GM12878 (cell line): Measurements from ENCODE around the gene DNAJC6. TPM values are rescaled to one million over a fixed set of nuclear protein-coding genes. Genes with fewer than 3 reads are reported as not detected.

Experiments used
- ATAC-seq: fragments of 200-7000 bp; cut with Tn5 transposase; 3 replicates; pipeline ENCODE4 v1.9.1; 2020; ENCODE audit warnings: mild to moderate bottlenecking, moderate library complexity
- BruUV-seq: library from RNA; stranded (reverse); fragments of 400-500 nt; replicated peaks from 2 replicates; lab custom pipeline; 2021; lab: Mats Ljungman, UMichigan
- CTCF ChIA-PET: fragments of 300-600 bp; sonication (Branson Sonifier 250); formaldehyde crosslinking; extraction: SDS; loops from one replicate; lab custom pipeline; 2021; ENCODE audit warnings: inconsistent platforms; lab: Yijun Ruan, JAX
- POLR2A ChIA-PET: fragments of 350-600 bp; formaldehyde crosslinking; extraction: SDS; loops from one replicate; lab custom pipeline; 2021; ENCODE audit warnings: inconsistent platforms; lab: Charles Lee
- RAD21 ChIA-PET: fragments of 300-600 bp; sonication (Branson Sonifier 250); formaldehyde crosslinking; loops from one replicate; lab custom pipeline; 2023; ENCODE audit warnings: antibody characterized with exemption; ENCODE audit not compliant: unreplicated experiment; lab: Charles Lee
- SMC1A ChIA-PET: fragments of 300-600 bp; sonication (Branson Sonifier 250); formaldehyde crosslinking; loops from one replicate; lab custom pipeline; 2023; ENCODE audit not compliant: unreplicated experiment, uncharacterized antibody; lab: Charles Lee
- DNase-seq: peaks from one replicate; pipeline ENCODE4 v3.0.0-alpha.2; 2011; ENCODE audit warnings: low read depth, low spot score
- FAIRE-seq: peaks from 3 replicates; lab custom pipeline; 2011; peaks lifted over from hg19 to GRCh38; lab: Jason Lieb, UNC
- H2AFZ ChIP-seq: 2 replicates; pipeline ENCODE4 v1.6.0; 2011; ENCODE audit warnings: low read depth, low read length, control low read depth; ENCODE audit not compliant: control insufficient read depth
- H3K27ac ChIP-seq: 2 replicates; pipeline ENCODE4 v1.5.1; 2011; ENCODE audit warnings: control low read depth; ENCODE audit not compliant: control insufficient read depth, insufficient read depth
- H3K27me3 ChIP-seq, 2 experiments: replicated peaks in 1 of 2; 2 replicates each; pipeline versions ENCODE4 v1.6.0 to v1.6.1; 2011; ENCODE audit warnings: low read length in 1 of 2; ENCODE audit not compliant: control insufficient read depth in 2 of 2, insufficient read depth in 2 of 2
- H3K36me3 ChIP-seq, 2 experiments: 2 replicates each; pipeline ENCODE4 v1.5.1; 2011; ENCODE audit warnings: low read length in 1 of 2; ENCODE audit not compliant: control insufficient read depth in 2 of 2, insufficient read depth in 2 of 2
- H3K4me1 ChIP-seq: 2 replicates; pipeline ENCODE4 v1.6.1; 2011; ENCODE audit warnings: mild to moderate bottlenecking, low read length, moderate library complexity, mixed read lengths; ENCODE audit not compliant: control insufficient read depth, insufficient read depth
- H3K4me2 ChIP-seq: 2 replicates; pipeline ENCODE4 v1.6.0; 2011; ENCODE audit warnings: control low read depth; ENCODE audit not compliant: control insufficient read depth, insufficient read depth
- H3K4me3 ChIP-seq: fragments of 200-600 bp; sonication (generic); 2 replicates; pipeline ENCODE4 v1.5.1; 2016
- H3K79me2 ChIP-seq: 2 replicates; pipeline ENCODE4 v1.6.0; 2011; ENCODE audit warnings: low read length; ENCODE audit not compliant: control insufficient read depth, insufficient read depth
- H3K9ac ChIP-seq: 2 replicates; pipeline ENCODE4 v1.8.0; 2011; ENCODE audit warnings: low read length, control low read depth, mixed read lengths; ENCODE audit not compliant: control insufficient read depth, insufficient read depth
- H3K9me3 ChIP-seq: replicated peaks from 3 replicates; pipeline ENCODE4 v1.5.1; 2011; ENCODE audit warnings: mild to moderate bottlenecking, low read length; ENCODE audit not compliant: control insufficient read depth, insufficient read depth
- H4K20me1 ChIP-seq: 2 replicates; pipeline ENCODE4 v1.6.0; 2011; ENCODE audit not compliant: control insufficient read depth, insufficient read depth
- CBX3 ChIP-seq: fragments of 200-600 bp; sonication (generic); IDR thresholded peaks from 2 replicates; pipeline ENCODE4 v1.6.1; 2016; ENCODE audit warnings: low read depth, borderline replicate concordance
- CHD2 ChIP-seq: IDR thresholded peaks from 2 replicates; pipeline ENCODE4 v1.6.1; 2011; ENCODE audit warnings: low read depth, low read length, improper control_type of control experiment, borderline replicate concordance
- CREB1 ChIP-seq: IDR thresholded peaks from 2 replicates; pipeline ENCODE4 v1.6.1; 2012; ENCODE audit warnings: low read depth, mild to moderate bottlenecking, inconsistent platforms
- DPF2 ChIP-seq: fragments of 450-650 bp; IDR thresholded peaks from 2 replicates; pipeline ENCODE4 v1.6.1; 2017; ENCODE audit warnings: mild to moderate bottlenecking
- HDAC2 ChIP-seq: fragments of 200-600 bp; sonication (generic); IDR thresholded peaks from 2 replicates; pipeline ENCODE4 v1.6.1; 2017
- MXI1 ChIP-seq: fragments of 150-350 bp; IDR thresholded peaks from 2 replicates; pipeline ENCODE4 v1.6.1; 2011; ENCODE audit warnings: low read depth, mild to moderate bottlenecking, inconsistent platforms, low read length, improper control_type of control experiment
- NFIC ChIP-seq: IDR thresholded peaks from 2 replicates; pipeline ENCODE4 v1.6.1; 2012; ENCODE audit warnings: low read depth, mild to moderate bottlenecking, inconsistent platforms, low read length, moderate library complexity
- NFYA ChIP-seq: IDR thresholded peaks from 2 replicates; pipeline ENCODE4 v1.6.1; 2011; ENCODE audit warnings: low read depth, mild to moderate bottlenecking, low read length, improper control_type of control experiment, borderline replicate concordance
- RELA ChIP-seq: fragments of 450-650 bp; IDR thresholded peaks from 2 replicates; pipeline ENCODE4 v1.8.0; 2014; ENCODE audit warnings: borderline replicate concordance; ENCODE audit not compliant: partially characterized antibody
- TAF1 ChIP-seq: IDR thresholded peaks from 2 replicates; pipeline ENCODE4 v1.6.1; 2011; ENCODE audit warnings: mild to moderate bottlenecking, low read depth, low read length, borderline replicate concordance
- TBL1XR1 ChIP-seq: IDR thresholded peaks from 2 replicates; pipeline ENCODE4 v1.6.1; 2012; ENCODE audit warnings: low read depth, low read length, improper control_type of control experiment
- ZSCAN29 ChIP-seq: fragments of 450-650 bp; IDR thresholded peaks from 2 replicates; pipeline ENCODE4 v1.6.1; 2017; ENCODE audit warnings: mild to moderate bottlenecking, moderate library complexity
- ZZZ3 ChIP-seq: IDR thresholded peaks from 2 replicates; pipeline ENCODE4 v1.6.1; 2011; ENCODE audit warnings: low read depth; ENCODE audit not compliant: control insufficient read depth, insufficient read length
- WGBS: methylation state at CpG from one replicate; pipeline ENCODE4 v1.1.6; 2016; ENCODE audit warnings: low lambda C conversion rate; ENCODE audit not compliant: insufficient replicate concordance, insufficient coverage; ENCODE audit errors: missing lambda C conversion rate; 5-methylcytosine and 5-hydroxymethylcytosine counted together
- in situ Hi-C: fragments of 300-500 bp; cut with MboI; formaldehyde crosslinking; loops from 9 replicates; pipeline ENCODE4 v1.14.3; 2018; ENCODE audit warnings: mixed read lengths
- intact Hi-C: fragments of 100-400 bp; cut with micrococcal nuclease; formaldehyde crosslinking; loops from one replicate; pipeline ENCODE4 v1.14.2; 2022; ENCODE audit not compliant: unreplicated experiment
- polyA plus RNA-seq, 11 experiments: library from polyadenylated mRNA; depleted of rRNA in 4 of 11; unstranded in 6 of 11; stranded (reverse) in 5 of 11; fragments of >200 nt; fragmentation: Nextera tagmentation in 4 of 11; fragmentation: Illumina TruSeq in 1 of 11; extraction: Ambion mirVana in 4 of 11; extraction: Trizol in 1 of 11; gene quantifications; 1 replicate in 1 of 11; 2 replicates in 10 of 11; pipeline versions ENCODE4 v1.2.1 to v1.2.3, GENCODE V29; 2011 to 2016; ENCODE audit warnings: inconsistent platforms in 2 of 11, missing spikeins in 2 of 11, low read depth in 1 of 11
- total RNA-seq, 4 experiments: library from RNA; depleted of rRNA in 3 of 4; stranded (reverse); fragments of >200 nt in 3 of 4; fragmentation: Illumina TruSeq in 1 of 4; extraction: Trizol in 1 of 4; gene quantifications; 2 replicates each; pipeline versions ENCODE4 v1.2.1 to v1.2.3, GENCODE V29; 2013 to 2021
- TF ChIP-seq, protein P1 (sequence below): fragments of 450-650 bp; IDR thresholded peaks from 2 replicates; pipeline ENCODE4 v1.6.1; 2017; ENCODE audit warnings: antibody characterized with exemption, mild to moderate bottlenecking, moderate library complexity
- TF ChIP-seq, protein P2 (sequence below): fragments of 450-650 bp; IDR thresholded peaks from 2 replicates; pipeline ENCODE4 v1.6.1; 2017; ENCODE audit warnings: mild to moderate bottlenecking, moderate library complexity
- TF ChIP-seq, protein P3 (sequence below): fragments of 450-650 bp; formaldehyde crosslinking; IDR thresholded peaks from 2 replicates; pipeline ENCODE4 v1.4.0; 2022; ENCODE audit warnings: mild to moderate bottlenecking, moderate library complexity

DNAJC6 gene
- total and polyA plus RNA-seq, 10 of the 15 experiments (the other 5 are each of a cell fraction or from before 2014, with no cell fraction given) = 0.08 to 4.3 (median 2.7) TPM

- RAD21 ChIA-PET = no interaction called here
- WGBS = 0% methylated on average over 1 of the region's 1 CpG
- H3K27me3 ChIP-seq = no peaks in the 10 kb centered on the region
- BruUV-seq = no TSS peak
- no peak overlapping the region for H3K4me2 ChIP-seq
- no peaks in the 10 kb centered on the region for H3K79me2 ChIP-seq
- intact Hi-C loops (no loop called here), in situ Hi-C loops (no loop called here)
- H3K9me3 ChIP-seq = no peaks in the 10 kb centered on the region
- no peak overlapping the region for H3K4me3 ChIP-seq
- H3K9ac ChIP-seq = no peak overlapping the region
- no peaks in the 10 kb centered on the region for H3K36me3 ChIP-seq
- H4K20me1 ChIP-seq = no peaks in the 10 kb centered on the region; the same call in 1 of the 2 replicates
- CTCF ChIA-PET = interaction anchor here (1.3 kb wide), 1 partner anchor 9 kb away, joined by 3 read pairs; no protein-coding TSS in a partner anchor
- no peaks in the 10 kb centered on the region for H3K4me1 ChIP-seq
- FAIRE-seq = no peak
- DNase-seq = no peak
- no peak overlapping the region for H2AFZ ChIP-seq
- ATAC-seq = no peak
- no peak overlapping the region for H3K27ac ChIP-seq
- SMC1A ChIA-PET = no interaction called here
- POLR2A ChIA-PET = no interaction called here
- no peak for TF ChIP-seq HDAC2
- no peak for TF ChIP-seq DPF2
- TF ChIP-seq NFYA = no peak
- TF ChIP-seq CREB1 = no peak
- TF ChIP-seq TBL1XR1 = no peak
- no peak for TF ChIP-seq NFIC
- TF ChIP-seq, protein P1, sequence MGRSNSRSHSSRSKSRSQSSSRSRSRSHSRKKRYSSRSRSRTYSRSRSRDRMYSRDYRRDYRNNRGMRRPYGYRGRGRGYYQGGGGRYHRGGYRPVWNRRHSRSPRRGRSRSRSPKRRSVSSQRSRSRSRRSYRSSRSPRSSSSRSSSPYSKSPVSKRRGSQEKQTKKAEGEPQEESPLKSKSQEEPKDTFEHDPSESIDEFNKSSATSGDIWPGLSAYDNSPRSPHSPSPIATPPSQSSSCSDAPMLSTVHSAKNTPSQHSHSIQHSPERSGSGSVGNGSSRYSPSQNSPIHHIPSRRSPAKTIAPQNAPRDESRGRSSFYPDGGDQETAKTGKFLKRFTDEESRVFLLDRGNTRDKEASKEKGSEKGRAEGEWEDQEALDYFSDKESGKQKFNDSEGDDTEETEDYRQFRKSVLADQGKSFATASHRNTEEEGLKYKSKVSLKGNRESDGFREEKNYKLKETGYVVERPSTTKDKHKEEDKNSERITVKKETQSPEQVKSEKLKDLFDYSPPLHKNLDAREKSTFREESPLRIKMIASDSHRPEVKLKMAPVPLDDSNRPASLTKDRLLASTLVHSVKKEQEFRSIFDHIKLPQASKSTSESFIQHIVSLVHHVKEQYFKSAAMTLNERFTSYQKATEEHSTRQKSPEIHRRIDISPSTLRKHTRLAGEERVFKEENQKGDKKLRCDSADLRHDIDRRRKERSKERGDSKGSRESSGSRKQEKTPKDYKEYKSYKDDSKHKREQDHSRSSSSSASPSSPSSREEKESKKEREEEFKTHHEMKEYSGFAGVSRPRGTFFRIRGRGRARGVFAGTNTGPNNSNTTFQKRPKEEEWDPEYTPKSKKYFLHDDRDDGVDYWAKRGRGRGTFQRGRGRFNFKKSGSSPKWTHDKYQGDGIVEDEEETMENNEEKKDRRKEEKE = no peak
- TF ChIP-seq CHD2 = no peak
- TF ChIP-seq, protein P2, sequence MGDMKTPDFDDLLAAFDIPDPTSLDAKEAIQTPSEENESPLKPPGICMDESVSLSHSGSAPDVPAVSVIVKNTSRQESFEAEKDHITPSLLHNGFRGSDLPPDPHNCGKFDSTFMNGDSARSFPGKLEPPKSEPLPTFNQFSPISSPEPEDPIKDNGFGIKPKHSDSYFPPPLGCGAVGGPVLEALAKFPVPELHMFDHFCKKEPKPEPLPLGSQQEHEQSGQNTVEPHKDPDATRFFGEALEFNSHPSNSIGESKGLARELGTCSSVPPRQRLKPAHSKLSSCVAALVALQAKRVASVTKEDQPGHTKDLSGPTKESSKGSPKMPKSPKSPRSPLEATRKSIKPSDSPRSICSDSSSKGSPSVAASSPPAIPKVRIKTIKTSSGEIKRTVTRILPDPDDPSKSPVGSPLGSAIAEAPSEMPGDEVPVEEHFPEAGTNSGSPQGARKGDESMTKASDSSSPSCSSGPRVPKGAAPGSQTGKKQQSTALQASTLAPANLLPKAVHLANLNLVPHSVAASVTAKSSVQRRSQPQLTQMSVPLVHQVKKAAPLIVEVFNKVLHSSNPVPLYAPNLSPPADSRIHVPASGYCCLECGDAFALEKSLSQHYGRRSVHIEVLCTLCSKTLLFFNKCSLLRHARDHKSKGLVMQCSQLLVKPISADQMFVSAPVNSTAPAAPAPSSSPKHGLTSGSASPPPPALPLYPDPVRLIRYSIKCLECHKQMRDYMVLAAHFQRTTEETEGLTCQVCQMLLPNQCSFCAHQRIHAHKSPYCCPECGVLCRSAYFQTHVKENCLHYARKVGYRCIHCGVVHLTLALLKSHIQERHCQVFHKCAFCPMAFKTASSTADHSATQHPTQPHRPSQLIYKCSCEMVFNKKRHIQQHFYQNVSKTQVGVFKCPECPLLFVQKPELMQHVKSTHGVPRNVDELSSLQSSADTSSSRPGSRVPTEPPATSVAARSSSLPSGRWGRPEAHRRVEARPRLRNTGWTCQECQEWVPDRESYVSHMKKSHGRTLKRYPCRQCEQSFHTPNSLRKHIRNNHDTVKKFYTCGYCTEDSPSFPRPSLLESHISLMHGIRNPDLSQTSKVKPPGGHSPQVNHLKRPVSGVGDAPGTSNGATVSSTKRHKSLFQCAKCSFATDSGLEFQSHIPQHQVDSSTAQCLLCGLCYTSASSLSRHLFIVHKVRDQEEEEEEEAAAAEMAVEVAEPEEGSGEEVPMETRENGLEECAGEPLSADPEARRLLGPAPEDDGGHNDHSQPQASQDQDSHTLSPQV = no peak
- no peak for TF ChIP-seq MXI1
- no peak for TF ChIP-seq RELA
- TF ChIP-seq TAF1 = no peak
- TF ChIP-seq ZZZ3 = no peak
- TF ChIP-seq ZSCAN29 = no peak
- TF ChIP-seq, protein P3, sequence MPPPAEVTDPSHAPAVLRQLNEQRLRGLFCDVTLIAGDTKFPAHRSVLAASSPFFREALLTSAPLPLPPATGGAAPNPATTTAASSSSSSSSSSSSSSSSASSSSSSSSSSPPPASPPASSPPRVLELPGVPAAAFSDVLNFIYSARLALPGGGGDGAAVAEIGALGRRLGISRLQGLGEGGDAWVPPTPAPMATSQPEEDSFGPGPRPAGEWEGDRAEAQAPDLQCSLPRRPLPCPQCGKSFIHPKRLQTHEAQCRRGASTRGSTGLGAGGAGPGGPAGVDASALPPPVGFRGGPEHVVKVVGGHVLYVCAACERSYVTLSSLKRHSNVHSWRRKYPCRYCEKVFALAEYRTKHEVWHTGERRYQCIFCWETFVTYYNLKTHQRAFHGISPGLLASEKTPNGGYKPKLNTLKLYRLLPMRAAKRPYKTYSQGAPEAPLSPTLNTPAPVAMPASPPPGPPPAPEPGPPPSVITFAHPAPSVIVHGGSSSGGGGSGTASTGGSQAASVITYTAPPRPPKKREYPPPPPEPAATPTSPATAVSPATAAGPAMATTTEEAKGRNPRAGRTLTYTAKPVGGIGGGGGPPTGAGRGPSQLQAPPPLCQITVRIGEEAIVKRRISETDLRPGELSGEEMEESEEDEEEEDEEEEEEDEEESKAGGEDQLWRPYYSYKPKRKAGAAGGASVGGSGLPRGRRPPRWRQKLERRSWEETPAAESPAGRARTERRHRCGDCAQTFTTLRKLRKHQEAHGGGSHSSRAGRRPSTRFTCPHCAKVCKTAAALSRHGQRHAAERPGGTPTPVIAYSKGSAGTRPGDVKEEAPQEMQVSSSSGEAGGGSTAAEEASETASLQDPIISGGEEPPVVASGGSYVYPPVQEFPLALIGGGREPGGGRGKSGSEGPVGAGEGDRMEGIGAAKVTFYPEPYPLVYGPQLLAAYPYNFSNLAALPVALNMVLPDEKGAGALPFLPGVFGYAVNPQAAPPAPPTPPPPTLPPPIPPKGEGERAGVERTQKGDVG (CRISPR knock-in tag) = no peak
- TF ChIP-seq CBX3 = no peak
These were observed 100.0 kb downstream of the DNAJC6 start for GRCh38 chr1:65409314-65409713.
